Lower lobe of right lung (tissue), 2 donors: Measurements from ENCODE around the gene UNKL. TPM values are rescaled to one million over a fixed set of nuclear protein-coding genes. Genes with fewer than 3 reads are reported as not detected.
A peak's percentile ranks its signal among the peaks of the same experiment; 100 is the strongest.

Experiments used
- ATAC-seq, 2 donors: fragments of 200-7000 bp; cut with Tn5 transposase; one replicate each; pipeline ENCODE4 v1.9.1; 2020 to 2022; ENCODE audit warnings: mild to moderate bottlenecking in 2 of 2, moderate library complexity in 2 of 2
- DNase-seq: peaks from one replicate; pipeline ENCODE4 v3.0.0-alpha.2; 2020
- H3K27ac ChIP-seq: fragments of 200-600 bp; one replicate; pipeline ENCODE4 v1.8.0; 2022
- H3K27me3 ChIP-seq: fragments of 200-600 bp; one replicate; pipeline ENCODE4 v1.8.0; 2022; ENCODE audit warnings: low read depth
- H3K36me3 ChIP-seq: fragments of 200-600 bp; one replicate; pipeline ENCODE4 v1.8.0; 2022; ENCODE audit warnings: mild to moderate bottlenecking
- H3K4me1 ChIP-seq: fragments of 200-600 bp; one replicate; pipeline ENCODE4 v1.8.0; 2022
- H3K4me3 ChIP-seq: fragments of 200-600 bp; one replicate; pipeline ENCODE4 v1.8.0; 2022; ENCODE audit warnings: mild to moderate bottlenecking
- H3K9me3 ChIP-seq: fragments of 200-600 bp; one replicate; pipeline ENCODE4 v1.8.0; 2022
- intact Hi-C: fragments of 100-400 bp; cut with DNase I; formaldehyde crosslinking; loops from one replicate; pipeline ENCODE4 v1.11.0; 2022
- total RNA-seq: library from RNA; stranded (reverse); fragmentation: NEBNext Ultra II Directional; extraction: Animal tissue kit (Norgen Biotek cat#: 25700); gene quantifications from one replicate; pipeline ENCODE4 v1.2.1, GENCODE V29; 2021
- TF ChIP-seq, protein P1 (sequence below): fragments of 200-600 bp; IDR thresholded peaks from one replicate; pipeline ENCODE4 v1.8.0; 2022; ENCODE audit warnings: antibody characterized with exemption, mild to moderate bottlenecking
- donor health status: DM: no; HTN: yes; CAD: no; lungs with severe emphysema.

The UNKL gene
- total RNA-seq, 1 donor from 2014 or later, result 23.1 TPM

GRCh38 chr16:1351582-1352362 is 62.7 kb downstream of the UNKL start, which contains the start of the genes GNPTG and TSR3:
Gene GNPTG, plus strand, starts transcription at chr16:1351931. Its CDS starts 35 bp downstream, at chr16:1351966.
Gene TSR3, minus strand, starts transcription at chr16:1351878. Its CDS starts 74 bp downstream, at chr16:1351804.
- H3K36me3 ChIP-seq, result peaks cover 30% of the 10 kb centered on the region
- peaks cover 35% of the 10 kb centered on the region for H3K4me1 ChIP-seq
- H3K27me3 ChIP-seq, result no peaks in the 10 kb centered on the region
- H3K4me3 ChIP-seq, result peak within 1 kb of the TSS; percentile 99
- ATAC-seq (peak; percentile 83 to 93), DNase-seq (peak; percentile 91)
- intact Hi-C loops, result no loop called here
- no peaks in the 10 kb centered on the region for H3K9me3 ChIP-seq
- TF ChIP-seq, protein P1, sequence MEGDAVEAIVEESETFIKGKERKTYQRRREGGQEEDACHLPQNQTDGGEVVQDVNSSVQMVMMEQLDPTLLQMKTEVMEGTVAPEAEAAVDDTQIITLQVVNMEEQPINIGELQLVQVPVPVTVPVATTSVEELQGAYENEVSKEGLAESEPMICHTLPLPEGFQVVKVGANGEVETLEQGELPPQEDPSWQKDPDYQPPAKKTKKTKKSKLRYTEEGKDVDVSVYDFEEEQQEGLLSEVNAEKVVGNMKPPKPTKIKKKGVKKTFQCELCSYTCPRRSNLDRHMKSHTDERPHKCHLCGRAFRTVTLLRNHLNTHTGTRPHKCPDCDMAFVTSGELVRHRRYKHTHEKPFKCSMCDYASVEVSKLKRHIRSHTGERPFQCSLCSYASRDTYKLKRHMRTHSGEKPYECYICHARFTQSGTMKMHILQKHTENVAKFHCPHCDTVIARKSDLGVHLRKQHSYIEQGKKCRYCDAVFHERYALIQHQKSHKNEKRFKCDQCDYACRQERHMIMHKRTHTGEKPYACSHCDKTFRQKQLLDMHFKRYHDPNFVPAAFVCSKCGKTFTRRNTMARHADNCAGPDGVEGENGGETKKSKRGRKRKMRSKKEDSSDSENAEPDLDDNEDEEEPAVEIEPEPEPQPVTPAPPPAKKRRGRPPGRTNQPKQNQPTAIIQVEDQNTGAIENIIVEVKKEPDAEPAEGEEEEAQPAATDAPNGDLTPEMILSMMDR, result no peak
- peak within 1 kb of the TSS; percentile 83 for H3K27ac ChIP-seq

- ATAC-seq (peak; percentile 2 to 20), DNase-seq (no peak)
- Histone ChIP-seq H3K27me3 (no peaks in the 10 kb centered on the region), H3K36me3 (peaks cover 30% of the 10 kb centered on the region), H3K9me3 (no peaks in the 10 kb centered on the region), H3K4me3 (peak overlapping the region; percentile 99), H3K27ac (peak overlapping the region; percentile 83), H3K4me1 (peaks cover 35% of the 10 kb centered on the region)
- intact Hi-C loops, result no loop called here
- TF ChIP-seq, protein P1, result no peak
Measured at GRCh38 chr16:1351215-1351581, 63.3 kb downstream of the UNKL start.

- Histone ChIP-seq H3K4me3 (peak overlapping the region; percentile 99), H3K36me3 (peaks cover 30% of the 10 kb centered on the region), H3K9me3 (no peaks in the 10 kb centered on the region), H3K4me1 (peaks cover 35% of the 10 kb centered on the region), H3K27ac (no peak overlapping the region), H3K27me3 (no peaks in the 10 kb centered on the region)
- no peak for DNase-seq
- TF ChIP-seq, protein P1, result no peak
- no peak for ATAC-seq
- intact Hi-C loops, result no loop called here
Measured at GRCh38 chr16:1350691-1351090, 63.8 kb downstream of the UNKL start.

DNA sequence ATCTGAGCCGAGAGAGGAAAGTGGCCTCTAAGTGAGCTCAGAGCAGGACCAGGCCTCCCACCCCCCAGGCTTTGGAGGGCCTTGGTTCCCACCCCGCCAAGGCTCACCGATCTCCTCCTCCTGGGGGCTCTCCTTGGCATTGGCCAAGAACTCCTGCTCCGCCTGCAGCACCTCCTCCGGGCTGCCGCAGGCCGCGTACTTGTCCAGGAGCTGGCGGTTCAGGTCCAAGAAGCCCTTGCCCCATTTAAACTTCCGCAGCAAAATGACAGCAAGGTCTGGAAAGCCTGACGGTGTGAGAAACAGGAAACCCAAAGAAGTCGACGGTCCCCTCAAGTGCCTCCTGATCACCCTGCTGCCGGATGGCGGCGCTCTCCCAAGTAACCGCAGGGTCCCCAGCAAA is 64.6 kb downstream of the UNKL start:
- no peak overlapping the region for H3K4me3 ChIP-seq

GRCh38 chr16:1349351-1349750 is 65.2 kb downstream of the UNKL start:
- Histone ChIP-seq H3K36me3 (peaks cover 30% of the 10 kb centered on the region), H3K4me3 (no peak overlapping the region), H3K4me1 (peaks cover 35% of the 10 kb centered on the region), H3K9me3 (no peaks in the 10 kb centered on the region), H3K27me3 (no peaks in the 10 kb centered on the region), H3K27ac (no peak overlapping the region)
- ATAC-seq (no peak), DNase-seq (no peak)
- TF ChIP-seq, protein P1, result no peak
- intact Hi-C loops, result no loop called here

More for the DNA sequence above, 64.6 kb downstream of the UNKL start:
- Histone ChIP-seq H3K9me3 (no peaks in the 10 kb centered on the region), H3K27ac (no peak overlapping the region), H3K27me3 (no peaks in the 10 kb centered on the region), H3K36me3 (peaks cover 30% of the 10 kb centered on the region), H3K4me1 (peaks cover 35% of the 10 kb centered on the region)
- ATAC-seq (no peak), DNase-seq (no peak)
- intact Hi-C loops, result no loop called here
- TF ChIP-seq, protein P1, result no peak
